Keratinocyte (primary cell): ENCODE results near the gene RRP12. TPM values are rescaled to one million over a fixed set of nuclear protein-coding genes. Genes with fewer than 3 reads are reported as not detected.

ENCODE experiments used
- DNase-seq: peaks from one replicate; pipeline ENCODE4 v3.0.0-alpha.2; 2011; ENCODE audit warnings: low read depth, missing footprints, low spot score
- FAIRE-seq: peaks from 2 replicates; lab custom pipeline; 2011; peaks lifted over from hg19 to GRCh38; lab: Jason Lieb, UNC
- H2AFZ ChIP-seq: 2 replicates; pipeline ENCODE4 v1.6.0; 2012; ENCODE audit warnings: low read length, control low read depth, inconsistent platforms; ENCODE audit not compliant: control insufficient read depth
- H3K27ac ChIP-seq: 2 replicates; pipeline ENCODE4 v1.5.1; 2011; ENCODE audit warnings: low read length; ENCODE audit not compliant: control insufficient read depth, insufficient read depth
- H3K27me3 ChIP-seq: 3 replicates; pipeline ENCODE4 v1.6.0; 2011; ENCODE audit warnings: low read length; ENCODE audit not compliant: control insufficient read depth, insufficient read depth; ENCODE audit errors: extremely low read depth
- H3K36me3 ChIP-seq, 2 experiments: 2 replicates in 1 of 2; 3 replicates in 1 of 2; pipeline ENCODE4 v1.5.1; 2011; ENCODE audit warnings: low read length in 2 of 2, mild to moderate bottlenecking in 1 of 2; ENCODE audit not compliant: control insufficient read depth in 2 of 2, insufficient read depth in 2 of 2; ENCODE audit errors: extremely low read depth in 1 of 2
- H3K4me1 ChIP-seq: 3 replicates; pipeline ENCODE4 v1.5.1; 2011; ENCODE audit warnings: low read length; ENCODE audit not compliant: control insufficient read depth, insufficient read depth; ENCODE audit errors: extremely low read depth
- H3K4me2 ChIP-seq: 3 replicates; pipeline ENCODE4 v1.6.0; 2011; ENCODE audit warnings: low read depth, low read length; ENCODE audit not compliant: control insufficient read depth, insufficient read depth; ENCODE audit errors: extremely low read depth
- H3K4me3 ChIP-seq, 3 experiments: fragments of 200-600 bp in 1 of 3; sonication (generic) in 1 of 3; 2 replicates in 2 of 3; 3 replicates in 1 of 3; pipeline ENCODE4 v1.5.1; 2011 to 2016; ENCODE audit warnings: low read length in 3 of 3, mild to moderate bottlenecking in 3 of 3, control low read depth in 2 of 3, inconsistent platforms in 1 of 3, low read depth in 1 of 3, mixed read lengths in 1 of 3, mixed run types in 1 of 3, moderate library complexity in 1 of 3; ENCODE audit not compliant: control insufficient read depth in 2 of 3, insufficient read depth in 2 of 3; ENCODE audit errors: extremely low read depth in 1 of 3
- H3K79me2 ChIP-seq: 2 replicates; pipeline ENCODE4 v1.6.0; 2012; ENCODE audit warnings: low read length; ENCODE audit not compliant: control insufficient read depth, insufficient read depth
- H3K9ac ChIP-seq: 3 replicates; pipeline ENCODE4 v1.6.0; 2011; ENCODE audit warnings: low read length; ENCODE audit not compliant: control insufficient read depth, insufficient read depth; ENCODE audit errors: extremely low read depth
- H3K9me1 ChIP-seq: 3 replicates; pipeline ENCODE4 v1.6.0; 2011; ENCODE audit warnings: low read length; ENCODE audit not compliant: control insufficient read depth, insufficient read depth; ENCODE audit errors: extremely low read depth
- H3K9me3 ChIP-seq: 2 replicates; pipeline ENCODE4 v1.5.1; 2012; ENCODE audit warnings: low read depth, low read length; ENCODE audit not compliant: control insufficient read depth
- H4K20me1 ChIP-seq: 3 replicates; pipeline ENCODE4 v1.6.0; 2011; ENCODE audit warnings: low read length; ENCODE audit not compliant: control insufficient read depth, insufficient read depth; ENCODE audit errors: extremely low read depth
- EZH2 ChIP-seq: IDR thresholded peaks from one replicate; pipeline ENCODE4 v1.6.1; 2012; ENCODE audit warnings: inconsistent platforms, mild to moderate bottlenecking, low read length, moderate library complexity
- dilution Hi-C: fragments of 300-500 bp; cut with MboI; formaldehyde crosslinking; loops from one replicate; pipeline ENCODE4 v1.7.0; 2020; ENCODE audit warnings: low sequenced_read_pairs; ENCODE audit not compliant: extremely low pct_ligation_motif_present
- polyA plus RNA-seq, 5 experiments: library from polyadenylated mRNA; depleted of rRNA in 3 of 5; stranded (reverse) in 3 of 5; stranded (forward) in 1 of 5; unstranded in 1 of 5; fragments of >200 nt; gene quantifications; 1 replicate in 1 of 5; 2 replicates in 3 of 5; 3 replicates in 1 of 5; pipeline versions ENCODE4 v1.2.1 to v1.2.3, GENCODE V29; 2011 to 2012; ENCODE audit warnings: missing spikeins in 2 of 5, low read depth in 1 of 5, low replicate concordance in 1 of 5
- TF ChIP-seq, protein P1 (sequence below), 3 experiments: IDR thresholded peaks in 1 of 3; conservative IDR thresholded peaks in 1 of 3; optimal IDR thresholded peaks in 1 of 3; 2 replicates in 2 of 3; 3 replicates in 1 of 3; pipeline versions ENCODE3 to v1.5.1; 2011; ENCODE audit warnings: low read length in 3 of 3, mild to moderate bottlenecking in 3 of 3, moderate library complexity in 2 of 3, control low read depth in 1 of 3, inconsistent platforms in 1 of 3; ENCODE audit not compliant: insufficient read depth in 2 of 3; ENCODE audit errors: extremely low read depth in 1 of 3

Gene RRP12
- polyA plus RNA-seq, 1 donor (not counting 4 experiments of a cell fraction or from before 2014, with no cell fraction given), result 14.8 TPM

DNA sequence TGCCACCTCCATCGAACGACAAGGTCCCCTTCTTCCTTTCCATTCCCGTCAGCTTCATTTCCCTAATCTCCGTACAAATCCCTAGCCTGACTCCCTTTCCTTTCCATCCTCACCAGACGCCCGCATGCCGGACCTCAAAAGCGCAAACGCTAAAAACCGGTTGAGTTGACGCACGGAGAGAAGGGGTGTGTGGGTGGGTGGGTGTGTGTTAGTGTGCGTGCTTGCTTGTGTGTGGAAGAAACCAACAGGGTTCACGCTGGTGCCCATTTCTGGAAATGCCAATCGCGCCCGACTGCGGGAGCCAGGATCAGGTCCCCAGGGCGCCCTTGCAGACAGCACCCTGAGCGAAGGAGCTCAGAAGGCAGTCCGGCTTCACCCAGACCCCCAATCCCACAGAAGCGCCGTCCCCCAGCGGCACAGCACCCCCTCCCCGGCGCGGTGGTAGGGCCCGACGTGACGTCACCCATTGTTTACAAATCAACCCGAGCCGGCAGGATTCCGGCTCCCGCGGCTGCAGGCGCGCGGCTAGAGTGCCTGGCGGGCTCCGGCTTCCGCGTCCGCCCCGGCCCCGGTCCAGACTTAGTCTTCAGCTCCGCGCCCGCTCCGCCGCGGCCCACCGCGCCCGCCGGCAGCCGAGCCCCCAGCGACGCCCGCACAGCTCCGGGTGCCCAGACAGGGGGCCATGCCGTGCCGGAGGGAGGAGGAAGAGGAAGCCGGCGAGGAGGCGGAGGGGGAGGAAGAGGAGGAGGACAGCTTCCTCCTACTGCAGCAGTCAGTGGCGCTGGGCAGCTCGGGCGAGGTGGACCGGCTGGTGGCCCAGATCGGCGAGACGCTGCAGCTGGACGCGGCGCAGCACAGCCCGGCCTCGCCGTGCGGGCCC, 82.1 kb downstream of the RRP12 start, which contains the start of gene FRAT1:
Gene FRAT1 (plus strand): TSS at position 500 of the 880 bp plus-strand sequence. CDS start 183 bp downstream, at position 683.
- Histone ChIP-seq H3K9me3 (no peaks in the 10 kb centered on the region), H3K4me1 (peaks cover 11% of the 10 kb centered on the region), H3K79me2 (no peaks in the 10 kb centered on the region), H3K4me3 (peak within 1 kb of the TSS; percentile 70 to 80 (median 79)), H2AFZ (peak within 1 kb of the TSS; percentile 99), H4K20me1 (no peaks in the 10 kb centered on the region), H3K9me1 (no peaks in the 10 kb centered on the region), H3K27ac (peak within 1 kb of the TSS; percentile 98), H3K36me3 (no peaks in the 10 kb centered on the region), H3K27me3 (peaks cover 10% of the 10 kb centered on the region), H3K4me2 (peak within 1 kb of the TSS; percentile 96), H3K9ac (peak within 1 kb of the TSS; percentile 99)
- dilution Hi-C loops, result no loop called here
- FAIRE-seq (peak; percentile 66), DNase-seq (no peak)
- TF ChIP-seq, protein P1, sequence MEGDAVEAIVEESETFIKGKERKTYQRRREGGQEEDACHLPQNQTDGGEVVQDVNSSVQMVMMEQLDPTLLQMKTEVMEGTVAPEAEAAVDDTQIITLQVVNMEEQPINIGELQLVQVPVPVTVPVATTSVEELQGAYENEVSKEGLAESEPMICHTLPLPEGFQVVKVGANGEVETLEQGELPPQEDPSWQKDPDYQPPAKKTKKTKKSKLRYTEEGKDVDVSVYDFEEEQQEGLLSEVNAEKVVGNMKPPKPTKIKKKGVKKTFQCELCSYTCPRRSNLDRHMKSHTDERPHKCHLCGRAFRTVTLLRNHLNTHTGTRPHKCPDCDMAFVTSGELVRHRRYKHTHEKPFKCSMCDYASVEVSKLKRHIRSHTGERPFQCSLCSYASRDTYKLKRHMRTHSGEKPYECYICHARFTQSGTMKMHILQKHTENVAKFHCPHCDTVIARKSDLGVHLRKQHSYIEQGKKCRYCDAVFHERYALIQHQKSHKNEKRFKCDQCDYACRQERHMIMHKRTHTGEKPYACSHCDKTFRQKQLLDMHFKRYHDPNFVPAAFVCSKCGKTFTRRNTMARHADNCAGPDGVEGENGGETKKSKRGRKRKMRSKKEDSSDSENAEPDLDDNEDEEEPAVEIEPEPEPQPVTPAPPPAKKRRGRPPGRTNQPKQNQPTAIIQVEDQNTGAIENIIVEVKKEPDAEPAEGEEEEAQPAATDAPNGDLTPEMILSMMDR (optimal IDR thresholded peaks at IDR 0.05 in 1 of 3, IDR thresholded peaks at IDR 0.05 in 1 of 3, conservative IDR thresholded peaks at IDR 0.05 in 1 of 3; ENCODE audit: extremely low read depth in 1 of 3, insufficient read depth in 2 of 3, low read length in 3 of 3), result no peak
- no peak for TF ChIP-seq EZH2

DNA sequence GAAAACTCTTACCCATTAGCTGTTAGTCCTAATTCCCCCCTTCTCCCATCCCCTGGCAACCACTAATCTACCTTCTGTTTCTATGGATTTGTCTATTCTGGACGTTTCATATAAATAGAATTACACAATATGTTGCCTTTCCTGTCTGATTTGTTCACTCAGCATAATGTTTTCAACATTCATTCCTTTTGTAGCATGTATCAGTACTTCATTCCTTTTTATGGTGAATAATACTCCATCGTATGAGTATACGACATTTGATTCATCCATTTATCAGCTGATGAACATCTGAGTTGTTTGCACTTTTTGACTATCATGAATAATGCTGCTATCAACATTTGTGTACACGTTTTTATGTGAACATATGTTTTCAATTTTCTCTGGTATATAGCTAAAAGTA, 86.5 kb downstream of the RRP12 start:
- TF ChIP-seq, protein P1 (optimal IDR thresholded peaks at IDR 0.05 in 1 of 3, IDR thresholded peaks at IDR 0.05 in 1 of 3, conservative IDR thresholded peaks at IDR 0.05 in 1 of 3; ENCODE audit: extremely low read depth in 1 of 3, insufficient read depth in 2 of 3, low read length in 3 of 3), result no peak
- no peak for TF ChIP-seq EZH2
- no peaks in the 10 kb centered on the region for H3K9me3 ChIP-seq
- H3K36me3 ChIP-seq, result no peaks in the 10 kb centered on the region
- H3K4me1 ChIP-seq, result peaks cover 3% of the 10 kb centered on the region
- H3K27ac ChIP-seq, result no peak overlapping the region
- no peak for FAIRE-seq
- dilution Hi-C loops, result no loop called here
- DNase-seq, result no peak
- H3K9me1 ChIP-seq, result no peaks in the 10 kb centered on the region
- H3K4me2 ChIP-seq, result no peak overlapping the region
- no peaks in the 10 kb centered on the region for H3K27me3 ChIP-seq
- no peaks in the 10 kb centered on the region for H4K20me1 ChIP-seq
- H2AFZ ChIP-seq, result no peak overlapping the region
- H3K9ac ChIP-seq, result no peak overlapping the region
- no peak overlapping the region for H3K4me3 ChIP-seq
- no peaks in the 10 kb centered on the region for H3K79me2 ChIP-seq
